GM18517 (cell line): ENCODE measurements around the gene RNF222.
"Not testable (repeated sequence)": the region's sequence is repeated elsewhere in the genome, so short reads cannot be mapped to it uniquely, and the experiment has no call there.

Experiments
- ATAC-seq: cut with Tn5 transposase; IDR thresholded peaks from one replicate; pipeline ENCODE4 v1.9.1; 2021; ENCODE audit warnings: mild to moderate bottlenecking, moderate library complexity; ENCODE audit not compliant: unreplicated experiment

RNF222 gene

GRCh38 chr17:8347001-8347400 is 50.6 kb downstream of the RNF222 start:
- ATAC-seq: not testable (repeated sequence)

- ATAC-seq: no peak
Measured at GRCh38 chr17:8345951-8346665, 51.5 kb downstream of the RNF222 start.

GRCh38 chr17:8345052-8345690 is 52.5 kb downstream of the RNF222 start:
- ATAC-seq: no peak

- no peak for ATAC-seq
Measured at GRCh38 chr17:8341456-8341855, 56.2 kb downstream of the RNF222 start.
